SK-N-SH treated with all-trans-retinoic acid at 6 μM for 48 hours (cell line): ENCODE results near the gene PNO1.

Source experiments
- ATAC-seq: fragments of 200-7000 bp; cut with Tn5 transposase; 3 replicates; pipeline ENCODE4 v1.9.1; 2020; ENCODE audit warnings: mild to moderate bottlenecking, moderate library complexity
- ARNTL ChIP-seq: fragments of 450-650 bp; formaldehyde crosslinking; IDR thresholded peaks from 2 replicates; pipeline ENCODE4 v1.5.0; 2020; ENCODE audit warnings: low read depth, mild to moderate bottlenecking, moderate library complexity, borderline replicate concordance
- BACH2 ChIP-seq: fragments of 250-450 bp; sonication (Bioruptor Pico); IDR thresholded peaks from 2 replicates; pipeline ENCODE4 v1.9.0; 2021; ENCODE audit warnings: mild to moderate bottlenecking, borderline replicate concordance
- CREB5 ChIP-seq: fragments of 250-450 bp; sonication (Bioruptor Pico); IDR thresholded peaks from 2 replicates; pipeline ENCODE4 v1.5.1; 2020; ENCODE audit warnings: low read depth, mild to moderate bottlenecking, moderate library complexity
- CSDC2 ChIP-seq: fragments of 250-450 bp; sonication (Bioruptor Pico); IDR thresholded peaks from 2 replicates; pipeline ENCODE4 v1.5.0; 2020; ENCODE audit warnings: mild to moderate bottlenecking, moderate library complexity
- ESRRG ChIP-seq: fragments of 250-450 bp; sonication (Bioruptor Pico); IDR thresholded peaks from 2 replicates; pipeline ENCODE4 v1.6.1; 2021; ENCODE audit warnings: mild to moderate bottlenecking
- GLIS3 ChIP-seq: fragments of 250-450 bp; sonication (Bioruptor Pico); IDR thresholded peaks from 2 replicates; pipeline ENCODE4 v1.5.0; 2020; ENCODE audit warnings: mild to moderate bottlenecking, moderate library complexity
- ISL1 ChIP-seq: fragments of 250-450 bp; sonication (Bioruptor Pico); IDR thresholded peaks from 2 replicates; pipeline ENCODE4 v2.1.2; 2022; ENCODE audit warnings: mild to moderate bottlenecking, moderate library complexity
- OSR1 ChIP-seq: fragments of 250-450 bp; sonication (Bioruptor Pico); IDR thresholded peaks from 2 replicates; pipeline ENCODE4 v1.8.0; 2022; ENCODE audit warnings: moderate library complexity, mild to moderate bottlenecking, inconsistent platforms
- PATZ1 ChIP-seq: fragments of 250-450 bp; sonication (Bioruptor Pico); IDR thresholded peaks from 2 replicates; pipeline ENCODE4 v1.8.0; 2020; ENCODE audit warnings: mild to moderate bottlenecking, moderate library complexity, borderline replicate concordance
- POU6F1 ChIP-seq: fragments of 250-450 bp; sonication (Bioruptor Pico); IDR thresholded peaks from 2 replicates; pipeline ENCODE4 v1.8.0; 2021; ENCODE audit warnings: low read depth, mild to moderate bottlenecking, moderate library complexity, borderline replicate concordance
- PPARA ChIP-seq: fragments of 250-450 bp; sonication (Bioruptor Pico); IDR thresholded peaks from 2 replicates; pipeline ENCODE4 v1.5.0; 2020; ENCODE audit warnings: mild to moderate bottlenecking, borderline replicate concordance
- RARB ChIP-seq: fragments of 250-450 bp; sonication (Bioruptor Pico); IDR thresholded peaks from 2 replicates; pipeline ENCODE4 v1.8.0; 2021; ENCODE audit warnings: mild to moderate bottlenecking, moderate library complexity
- TCF4 ChIP-seq: fragments of 250-450 bp; sonication (Bioruptor Pico); IDR thresholded peaks from 2 replicates; pipeline ENCODE4 v1.8.0; 2021; ENCODE audit warnings: mild to moderate bottlenecking, moderate library complexity, borderline replicate concordance
- TOX ChIP-seq: fragments of 250-450 bp; sonication (Bioruptor Pico); IDR thresholded peaks from 2 replicates; pipeline ENCODE4 v1.8.0; 2021; ENCODE audit warnings: mild to moderate bottlenecking, moderate library complexity, borderline replicate concordance
- TSHZ2 ChIP-seq: fragments of 250-450 bp; sonication (Bioruptor Pico); IDR thresholded peaks from 2 replicates; pipeline ENCODE4 v1.5.0; 2020; ENCODE audit warnings: mild to moderate bottlenecking, moderate library complexity
- ZFP3 ChIP-seq: fragments of 250-450 bp; sonication (Bioruptor Pico); IDR thresholded peaks from 2 replicates; pipeline ENCODE4 v1.5.0; 2020; ENCODE audit warnings: mild to moderate bottlenecking, moderate library complexity
- ZFP30 ChIP-seq: fragments of 450-650 bp; formaldehyde crosslinking; IDR thresholded peaks from 2 replicates; pipeline ENCODE4 v1.5.0; 2022; ENCODE audit warnings: mild to moderate bottlenecking, moderate library complexity
- ZNF565 ChIP-seq: fragments of 450-650 bp; formaldehyde crosslinking; conservative IDR thresholded peaks from 2 replicates; pipeline ENCODE4 v1.5.0; 2020; ENCODE audit warnings: low read depth, mild to moderate bottlenecking, moderate library complexity
- ZNF70 ChIP-seq: fragments of 450-650 bp; formaldehyde crosslinking; IDR thresholded peaks from 2 replicates; pipeline ENCODE4 v1.5.0; 2020; ENCODE audit warnings: mild to moderate bottlenecking, moderate library complexity
- ZNF8 ChIP-seq: fragments of 450-650 bp; formaldehyde crosslinking; IDR thresholded peaks from 2 replicates; pipeline ENCODE4 v1.5.0; 2020; ENCODE audit warnings: mild to moderate bottlenecking, moderate library complexity

Gene PNO1

GRCh38 chr2:68177541-68177940, 19.9 kb downstream of the PNO1 start:
- ATAC-seq: no peak
- TF ChIP-seq ISL1 (no peak), TCF4 (no peak), BACH2 (CRISPR knock-in tag) (no peak), ZNF70 (no peak), PATZ1 (CRISPR knock-in tag) (no peak), TOX (CRISPR knock-in tag) (no peak), ZFP3 (CRISPR knock-in tag) (no peak), OSR1 (no peak), ZNF565 (CRISPR knock-in tag) (no peak), ZNF8 (no peak), CREB5 (CRISPR knock-in tag) (no peak), POU6F1 (CRISPR knock-in tag) (no peak), ZFP30 (CRISPR knock-in tag) (no peak), ARNTL (CRISPR knock-in tag) (no peak), ESRRG (CRISPR knock-in tag) (no peak)

GRCh38 chr2:68178432-68178831, 20.7 kb downstream of the PNO1 start:
- no peak for ATAC-seq
- TF ChIP-seq ESRRG (CRISPR knock-in tag) (no peak), RARB (CRISPR knock-in tag) (no peak), ZFP30 (CRISPR knock-in tag) (no peak), ISL1 (no peak), CREB5 (CRISPR knock-in tag) (no peak), TSHZ2 (no peak), PATZ1 (CRISPR knock-in tag) (no peak), BACH2 (CRISPR knock-in tag) (no peak), CSDC2 (CRISPR knock-in tag) (no peak), GLIS3 (CRISPR knock-in tag) (no peak)

GRCh38 chr2:68178954-68179627, 21.4 kb downstream of the PNO1 start:
- ATAC-seq: no peak
- no peak for TF ChIP-seq CSDC2 (CRISPR knock-in tag)
- TF ChIP-seq CREB5 (CRISPR knock-in tag): no peak
- no peak for TF ChIP-seq TCF4
- TF ChIP-seq OSR1: no peak
- TF ChIP-seq TOX (CRISPR knock-in tag): no peak
- TF ChIP-seq PPARA (CRISPR knock-in tag): no peak
- TF ChIP-seq PATZ1 (CRISPR knock-in tag): no peak
- TF ChIP-seq ZFP30 (CRISPR knock-in tag): no peak
- no peak for TF ChIP-seq POU6F1 (CRISPR knock-in tag)
- TF ChIP-seq RARB (CRISPR knock-in tag): no peak
